HCT116 (cell line): ENCODE measurements around the gene PPP1R15A. TPM values are rescaled to one million over a fixed set of nuclear protein-coding genes. Genes with fewer than 3 reads are reported as not detected.

Experiments
- ATAC-seq: fragments of 200-7000 bp; cut with Tn5 transposase; 2 replicates; pipeline ENCODE4 v1.9.1; 2020; ENCODE audit warnings: mild to moderate bottlenecking, moderate library complexity
- BruUV-seq: library from RNA; stranded (reverse); fragments of 400-500 nt; replicated peaks from 2 replicates; lab custom pipeline; 2021; lab: Mats Ljungman, UMichigan
- CTCF ChIA-PET: fragments of 300-600 bp; sonication (Branson Sonifier 250); formaldehyde crosslinking; loops from one replicate; lab custom pipeline; 2021; ENCODE audit warnings: antibody characterized with exemption; lab: Charles Lee
- POLR2A ChIA-PET: fragments of 300-600, 350-600 bp; sonication (Branson Sonifier 250); formaldehyde crosslinking; loops from one replicate; lab custom pipeline; 2021; ENCODE audit warnings: antibody characterized with exemption; lab: Charles Lee
- RAD21 ChIA-PET, 2 experiments: fragments of 300-600 bp; sonication (Branson Sonifier 250); formaldehyde crosslinking; loops; one replicate each; lab custom pipeline; 2023; ENCODE audit warnings: low total read pairs in 2 of 2; ENCODE audit not compliant: uncharacterized antibody in 2 of 2, unreplicated experiment in 2 of 2, low non-redundant PET in 1 of 2; lab: Charles Lee
- DNase-seq: peaks from one replicate; pipeline ENCODE4 v3.0.0-alpha.2; 2010; ENCODE audit warnings: low read depth, low spot score
- H2AFZ ChIP-seq: fragments of 200-600 bp; shearing (Covaris generic), sonication (generic); 2 replicates; pipeline ENCODE4 v1.6.1; 2017; ENCODE audit warnings: low read depth, mixed run types, mixed read lengths, antibody characterized with exemption, low read length; ENCODE audit not compliant: poor library complexity, severe bottlenecking
- H3K27ac ChIP-seq: 2 replicates; pipeline ENCODE4 v1.5.1; 2012; ENCODE audit warnings: low read depth, low read length
- H3K27me3 ChIP-seq: fragments of 200-600 bp; sonication (generic); 2 replicates; pipeline ENCODE4 v1.6.1; 2016; ENCODE audit warnings: mixed run types, low read length, mixed read lengths; ENCODE audit not compliant: insufficient read depth
- H3K36me3 ChIP-seq, 2 experiments: fragments of 200-500 bp in 1 of 2; fragments of 200-600 bp in 1 of 2; sonication (Bioruptor generic) in 1 of 2; sonication (generic) in 1 of 2; 2 replicates each; pipeline versions ENCODE4 v1.5.1 to v1.6.1; 2014 to 2016; ENCODE audit warnings: low read length in 2 of 2, inconsistent platforms in 1 of 2, mixed read lengths in 1 of 2, mixed run types in 1 of 2; ENCODE audit not compliant: insufficient read depth in 2 of 2, control insufficient read depth in 1 of 2
- H3K4me1 ChIP-seq, 2 experiments: fragments of 200-600 bp in 1 of 2; sonication (generic) in 1 of 2; 2 replicates each; pipeline versions ENCODE4 v1.5.1 to v1.6.1; 2012 to 2017; ENCODE audit warnings: low read length in 2 of 2, inconsistent platforms in 1 of 2, mild to moderate bottlenecking in 1 of 2, mixed read lengths in 1 of 2, mixed run types in 1 of 2, moderate library complexity in 1 of 2; ENCODE audit not compliant: insufficient read depth in 2 of 2, control insufficient read depth in 1 of 2
- H3K4me2 ChIP-seq: fragments of 200-600 bp; sonication (generic); 2 replicates; pipeline ENCODE4 v1.6.1; 2017; ENCODE audit warnings: mixed run types, low read length, mixed read lengths
- H3K4me3 ChIP-seq, 2 experiments: fragments of 200-600 bp in 1 of 2; sonication (generic) in 1 of 2; replicated peaks in 1 of 2; 2 replicates each; pipeline ENCODE4 v1.5.1; 2011 to 2016; ENCODE audit warnings: low read length in 2 of 2, control low read depth in 1 of 2, low read depth in 1 of 2, mild to moderate bottlenecking in 1 of 2, mixed read lengths in 1 of 2, mixed run types in 1 of 2
- H3K79me2 ChIP-seq: fragments of 200-600 bp; sonication (generic); 2 replicates; pipeline ENCODE4 v1.6.1; 2017; ENCODE audit warnings: mild to moderate bottlenecking, mixed run types, low read length, moderate library complexity, mixed read lengths; ENCODE audit not compliant: insufficient read depth
- H3K9ac ChIP-seq: fragments of 200-600 bp; sonication (generic); 2 replicates; pipeline ENCODE4 v1.6.1; 2016; ENCODE audit warnings: low read length, mixed read lengths
- H3K9me2 ChIP-seq: fragments of 200-600 bp; sonication (generic), shearing (Covaris generic); 2 replicates; pipeline ENCODE4 v1.6.1; 2017; ENCODE audit warnings: mixed run types, mild to moderate bottlenecking, moderate library complexity; ENCODE audit not compliant: insufficient read depth
- H3K9me3 ChIP-seq, 2 experiments: fragments of 200-500 bp in 1 of 2; fragments of 200-600 bp in 1 of 2; sonication (Bioruptor generic) in 1 of 2; sonication (generic) in 1 of 2; 2 replicates each; pipeline ENCODE4 v1.6.1; 2014 to 2017; ENCODE audit warnings: low read length in 2 of 2, mixed read lengths in 2 of 2, inconsistent platforms in 1 of 2, low read depth in 1 of 2, mild to moderate bottlenecking in 1 of 2, mixed run types in 1 of 2, moderate library complexity in 1 of 2; ENCODE audit not compliant: control insufficient read depth in 1 of 2, insufficient read depth in 1 of 2
- H4K20me1 ChIP-seq: fragments of 200-600 bp; sonication (generic), shearing (Covaris generic); 2 replicates; pipeline ENCODE4 v1.6.1; 2017; ENCODE audit warnings: mixed run types, mild to moderate bottlenecking, moderate library complexity; ENCODE audit not compliant: insufficient read depth
- CBX3 ChIP-seq: IDR thresholded peaks from 2 replicates; pipeline ENCODE4 v1.6.1; 2012; ENCODE audit warnings: low read depth
- EGR1 ChIP-seq: IDR thresholded peaks from 2 replicates; pipeline ENCODE4 v1.6.1; 2012; ENCODE audit warnings: low read depth
- ELF1 ChIP-seq: IDR thresholded peaks from 2 replicates; pipeline ENCODE4 v1.6.1; 2012; ENCODE audit warnings: low read depth, borderline replicate concordance
- POLR2A ChIP-seq: IDR thresholded peaks from 2 replicates; pipeline ENCODE4 v1.7.0; 2011; ENCODE audit warnings: borderline replicate concordance; ENCODE audit not compliant: insufficient read depth, insufficient read length; ENCODE audit errors: extremely low read depth
- REST ChIP-seq: IDR thresholded peaks from 2 replicates; pipeline ENCODE4 v1.6.1; 2012; ENCODE audit warnings: low read depth
- SIN3A ChIP-seq: IDR thresholded peaks from 2 replicates; pipeline ENCODE4 v1.6.1; 2012; ENCODE audit warnings: low read depth
- SP1 ChIP-seq: IDR thresholded peaks from 2 replicates; pipeline ENCODE4 v1.6.1; 2012; ENCODE audit warnings: low read depth
- SRF ChIP-seq: IDR thresholded peaks from 2 replicates; pipeline ENCODE4 v1.6.1; 2012; ENCODE audit warnings: low read depth
- TCF7L2 ChIP-seq: IDR thresholded peaks from 2 replicates; pipeline ENCODE4 v1.7.0; 2011; ENCODE audit warnings: borderline replicate concordance, inconsistent platforms; ENCODE audit not compliant: insufficient read depth, insufficient read length; ENCODE audit errors: extremely low read depth
- ZFX ChIP-seq: fragments of 450-650 bp; IDR thresholded peaks from 2 replicates; pipeline ENCODE4 v1.6.1; 2017
- ZNF274 ChIP-seq: fragments of 200-500 bp; sonication (Bioruptor generic); IDR thresholded peaks from 2 replicates; pipeline ENCODE4 v1.6.1; 2014; ENCODE audit warnings: mild to moderate bottlenecking, low read depth, low read length, inconsistent platforms
- intact Hi-C: fragments of 100-400 bp; cut with micrococcal nuclease; formaldehyde crosslinking; loops from 2 replicates; pipeline ENCODE4 v1.10.0; 2022
- total RNA-seq: library from RNA; stranded (reverse); gene quantifications from one replicate; pipeline ENCODE4 v1.2.1, GENCODE V29; 2021; ENCODE audit not compliant: unreplicated experiment
- TF ChIP-seq, protein P1 (sequence below): IDR thresholded peaks from 2 replicates; pipeline ENCODE4 v1.6.1; 2012

The PPP1R15A gene
- total RNA-seq, 1 experiment from 2014 or later = 50.3 TPM

DNA sequence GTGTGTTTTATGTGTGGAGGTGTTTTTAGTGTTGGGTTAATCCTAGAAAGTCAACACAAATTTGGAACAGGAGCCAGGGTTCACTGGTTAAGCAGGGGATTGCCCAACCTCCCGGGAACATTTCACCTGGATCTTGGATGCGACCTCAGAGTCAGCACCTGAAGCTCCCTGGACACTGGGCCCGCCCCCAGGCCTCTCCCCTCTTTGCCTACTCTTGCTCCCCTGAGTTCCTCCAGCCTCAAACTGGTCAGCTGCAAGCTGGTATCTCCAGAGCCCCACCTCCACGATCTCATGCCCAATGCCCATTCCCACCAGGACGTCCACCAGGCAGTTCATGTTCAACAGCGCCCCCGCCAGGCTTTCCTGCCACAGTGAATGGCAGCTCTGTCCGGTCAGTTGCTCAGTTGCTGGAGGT lies 45.6 kb upstream of the PPP1R15A start (continued):
- TF ChIP-seq REST = no peak
- TF ChIP-seq, protein P1, sequence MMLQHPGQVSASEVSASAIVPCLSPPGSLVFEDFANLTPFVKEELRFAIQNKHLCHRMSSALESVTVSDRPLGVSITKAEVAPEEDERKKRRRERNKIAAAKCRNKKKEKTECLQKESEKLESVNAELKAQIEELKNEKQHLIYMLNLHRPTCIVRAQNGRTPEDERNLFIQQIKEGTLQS = no peak
- no peak for TF ChIP-seq ZFX
- no peak for TF ChIP-seq ELF1
- TF ChIP-seq POLR2A = no peak
- TF ChIP-seq, all 23 proteins: peak for 2

DNA sequence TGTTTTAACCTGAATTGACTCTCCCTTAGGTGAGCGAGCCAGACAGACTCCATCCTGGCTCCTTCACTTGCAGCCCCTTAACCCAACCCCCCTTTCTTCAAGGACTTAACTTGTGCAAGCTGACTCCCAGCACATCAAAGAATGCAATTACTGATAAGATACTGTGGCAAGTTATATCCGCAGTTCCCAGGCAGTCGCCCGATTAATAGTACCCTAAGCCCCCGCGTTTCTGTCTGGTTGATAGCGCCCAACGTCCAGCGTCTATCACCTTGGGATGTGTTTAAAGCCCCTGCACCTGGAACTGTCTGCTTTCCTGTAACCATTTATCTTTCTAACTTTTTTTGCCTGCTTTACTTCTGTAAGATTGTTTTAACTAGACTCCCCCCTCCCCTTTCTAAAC lies 42.1 kb upstream of the PPP1R15A start:
- Histone ChIP-seq H3K36me3 (peaks cover 0 to 4% of the 10 kb centered on the region in 2 experiments; a peak in 1 of 4 replicates), H3K4me2 (no peak overlapping the region), H4K20me1 (no peaks in the 10 kb centered on the region), H3K27ac (no peak overlapping the region), H3K9ac (no peak overlapping the region), H3K4me1 (no peaks in the 10 kb centered on the region; a peak in 1 of 4 replicates), H3K27me3 (no peaks in the 10 kb centered on the region), H3K9me2 (no peaks in the 10 kb centered on the region), H3K79me2 (no peaks in the 10 kb centered on the region), H3K4me3 (no peak overlapping the region), H3K9me3 (no peaks in the 10 kb centered on the region), H2AFZ (no peak overlapping the region)
- DNase-seq (no peak), ATAC-seq (no peak)
- ChIA-PET RAD21 (interaction anchor here in 1 of 2 experiments (0.7 kb wide), 1 partner anchor 11 kb away, joined by 5 read pairs; no protein-coding TSS in a partner anchor), CTCF (no interaction called here), POLR2A (no interaction called here)
- intact Hi-C loops = no loop called here
- TF ChIP-seq CBX3 (no peak), EGR1 (no peak), SP1 (no peak), SRF (no peak), SIN3A (no peak), TCF7L2 (no peak), ZFX (no peak), ZNF274 (no peak), REST (no peak)
- BruUV-seq = no TSS peak
